Thymus (tissue), 11 donors: ENCODE data around the gene SERPIND1. TPM values are rescaled to one million over a fixed set of nuclear protein-coding genes. Genes with fewer than 3 reads are reported as not detected.

Source experiments
- DNase-seq, 9 donors: peaks; one replicate each; pipeline ENCODE4 v3.0.0-alpha.2; 2013; ENCODE audit warnings: low spot score in 9 of 9, low read depth in 6 of 9, missing footprints in 1 of 9
- H3K27ac ChIP-seq, 2 donors: one replicate each; pipeline ENCODE4 v1.5.1; 2013; ENCODE audit warnings: control low read depth in 1 of 2, low read depth in 1 of 2, low read length in 1 of 2, mild to moderate bottlenecking in 1 of 2, moderate library complexity in 1 of 2
- H3K27me3 ChIP-seq, 2 donors: one replicate each; pipeline ENCODE4 v1.5.1; 2013; ENCODE audit warnings: low read length in 1 of 2; ENCODE audit not compliant: control insufficient read depth in 2 of 2, insufficient read depth in 1 of 2
- H3K36me3 ChIP-seq, 2 donors: one replicate each; pipeline ENCODE4 v1.5.1; 2013; ENCODE audit warnings: low read length in 1 of 2, mild to moderate bottlenecking in 1 of 2, moderate library complexity in 1 of 2; ENCODE audit not compliant: control insufficient read depth in 2 of 2, insufficient read depth in 2 of 2
- H3K4me1 ChIP-seq, 2 donors: one replicate each; pipeline ENCODE4 v1.5.1; 2013; ENCODE audit warnings: low read length in 2 of 2; ENCODE audit not compliant: control insufficient read depth in 2 of 2, insufficient read depth in 2 of 2
- H3K4me3 ChIP-seq, 2 donors: one replicate each; pipeline ENCODE4 v1.5.1; 2013; ENCODE audit warnings: low read length in 2 of 2, control low read depth in 1 of 2, mild to moderate bottlenecking in 1 of 2
- H3K9me3 ChIP-seq, 2 donors: one replicate each; pipeline ENCODE4 v1.5.1; 2013; ENCODE audit warnings: low read length in 1 of 2, mild to moderate bottlenecking in 1 of 2; ENCODE audit not compliant: control insufficient read depth in 2 of 2, insufficient read depth in 1 of 2
- WGBS: extraction: QIAGEN DNeasy Blood & Tissue Kit; methylation state at CpG from one replicate; pipeline ENCODE4 v1.1.7; 2013; 5-methylcytosine and 5-hydroxymethylcytosine counted together
- polyA plus RNA-seq: library from polyadenylated mRNA; stranded (reverse); fragments of 200-250 nt; gene quantifications from one replicate; pipeline ENCODE4 v1.2.3, GENCODE V29; 2013
- total RNA-seq: library from RNA; stranded (reverse); fragments of 120-200 nt; gene quantifications from one replicate; pipeline ENCODE4 v1.2.4, GENCODE V29; 2013
- donor health status: healthy.

SERPIND1 gene
- total and polyA plus RNA-seq, 2 donors = 0.05 to 0.11 TPM

DNA sequence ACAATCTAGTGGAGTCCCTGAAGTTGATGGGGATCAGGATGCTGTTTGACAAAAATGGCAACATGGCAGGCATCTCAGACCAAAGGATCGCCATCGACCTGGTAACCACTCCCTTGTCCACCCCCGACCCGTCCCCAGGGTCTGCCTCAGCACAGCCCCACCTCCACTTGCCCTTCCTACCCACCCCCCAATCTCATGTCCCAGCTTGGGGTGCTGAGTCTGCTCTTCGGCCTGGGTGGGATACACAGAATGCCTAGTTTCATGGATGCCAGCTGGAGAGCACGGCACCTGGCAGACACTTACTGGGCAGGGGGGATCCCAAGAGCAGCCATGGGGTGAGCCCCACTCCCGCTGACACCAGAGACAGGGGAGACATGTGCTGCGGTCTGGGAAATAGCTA is 12.1 kb downstream of the SERPIND1 start:
- no peak for DNase-seq
- WGBS = 94% methylated on average over 8 of the region's 8 CpGs
- Histone ChIP-seq H3K27me3 (no peaks in the 10 kb centered on the region), H3K9me3 (no peaks in the 10 kb centered on the region), H3K27ac (no peak overlapping the region), H3K4me3 (no peak overlapping the region), H3K36me3 (peaks cover 54 to 68% of the 10 kb centered on the region in 2 donors), H3K4me1 (no peaks in the 10 kb centered on the region)

- Histone ChIP-seq H3K27ac (no peak overlapping the region), H3K36me3 (peaks cover 51 to 72% of the 10 kb centered on the region in 2 donors), H3K4me1 (no peaks in the 10 kb centered on the region), H3K27me3 (no peaks in the 10 kb centered on the region), H3K9me3 (no peaks in the 10 kb centered on the region), H3K4me3 (no peak overlapping the region)
- DNase-seq = no peak
- 94% methylated on average over 10 of the region's 10 CpGs for WGBS
Measured at GRCh38 chr22:20786536-20786979, 12.6 kb downstream of the SERPIND1 start.

DNA sequence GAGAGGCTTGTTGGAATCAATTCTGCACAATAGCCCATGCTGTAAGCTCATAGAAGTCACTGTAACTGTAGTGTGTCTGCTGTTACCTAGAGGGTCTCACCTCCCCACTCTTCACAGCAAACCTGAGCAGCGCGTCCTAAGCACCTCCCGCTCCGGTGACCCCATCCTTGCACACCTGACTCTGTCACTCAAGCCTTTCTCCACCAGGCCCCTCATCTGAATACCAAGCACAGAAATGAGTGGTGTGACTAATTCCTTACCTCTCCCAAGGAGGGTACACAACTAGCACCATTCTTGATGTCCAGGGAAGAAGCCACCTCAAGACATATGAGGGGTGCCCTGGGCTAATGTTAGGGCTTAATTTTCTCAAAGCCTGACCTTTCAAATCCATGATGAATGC is 13.3 kb downstream of the SERPIND1 start:
- Histone ChIP-seq H3K36me3 (peaks cover 51 to 72% of the 10 kb centered on the region in 2 donors), H3K27ac (no peak overlapping the region), H3K27me3 (no peaks in the 10 kb centered on the region), H3K9me3 (no peaks in the 10 kb centered on the region), H3K4me1 (no peaks in the 10 kb centered on the region), H3K4me3 (no peak overlapping the region)
- DNase-seq = no peak
- WGBS = 98% methylated on average over 4 of the region's 4 CpGs

- H3K9me3 ChIP-seq = no peaks in the 10 kb centered on the region
- H3K36me3 ChIP-seq = peaks cover 57 to 73% of the 10 kb centered on the region in 2 donors
- no peaks in the 10 kb centered on the region for H3K4me1 ChIP-seq
- H3K4me3 ChIP-seq = no peak overlapping the region
- no peaks in the 10 kb centered on the region for H3K27me3 ChIP-seq
- 97% methylated on average over 4 of the region's 4 CpGs for WGBS
- no peak for DNase-seq
- no peak overlapping the region for H3K27ac ChIP-seq
Measured at GRCh38 chr22:20787746-20788626, 14.1 kb downstream of the SERPIND1 start.

DNA sequence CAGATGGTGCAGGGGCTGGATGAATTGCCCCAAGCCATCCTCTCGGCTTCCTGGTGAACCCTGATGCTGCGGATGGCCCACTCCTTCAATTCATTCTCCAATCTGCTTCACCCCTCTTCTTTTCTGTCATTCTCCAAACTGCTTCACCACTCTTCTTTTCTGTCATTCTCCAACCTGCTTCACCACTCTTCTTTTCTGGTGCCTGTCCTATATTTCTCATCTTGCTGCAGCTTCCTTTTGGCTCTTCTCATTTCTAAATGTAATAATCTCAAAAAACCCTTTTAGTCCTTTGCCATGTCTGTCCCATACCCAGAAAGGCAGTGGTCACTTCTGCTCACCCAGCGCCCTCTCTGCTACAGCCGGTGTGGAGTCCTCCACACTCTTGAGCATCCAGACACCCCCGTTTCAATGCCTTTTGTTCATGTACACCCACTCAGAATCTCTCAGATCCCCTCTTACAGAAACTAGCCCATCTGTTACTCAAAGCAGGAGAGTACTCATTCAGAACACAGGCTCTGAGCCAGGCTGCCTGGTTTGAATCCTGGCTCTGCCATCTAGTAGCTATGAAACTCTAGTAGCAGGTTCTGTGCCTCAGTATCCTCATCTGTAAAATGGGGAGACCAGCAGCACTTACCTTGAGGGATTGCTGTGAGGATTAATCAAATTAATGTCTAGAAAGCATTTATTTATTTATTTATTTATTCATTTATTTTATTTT is 14.9 kb downstream of the SERPIND1 start:
- peaks cover 54 to 70% of the 10 kb centered on the region in 2 donors for H3K36me3 ChIP-seq
- H3K4me3 ChIP-seq = no peak overlapping the region

DNA sequence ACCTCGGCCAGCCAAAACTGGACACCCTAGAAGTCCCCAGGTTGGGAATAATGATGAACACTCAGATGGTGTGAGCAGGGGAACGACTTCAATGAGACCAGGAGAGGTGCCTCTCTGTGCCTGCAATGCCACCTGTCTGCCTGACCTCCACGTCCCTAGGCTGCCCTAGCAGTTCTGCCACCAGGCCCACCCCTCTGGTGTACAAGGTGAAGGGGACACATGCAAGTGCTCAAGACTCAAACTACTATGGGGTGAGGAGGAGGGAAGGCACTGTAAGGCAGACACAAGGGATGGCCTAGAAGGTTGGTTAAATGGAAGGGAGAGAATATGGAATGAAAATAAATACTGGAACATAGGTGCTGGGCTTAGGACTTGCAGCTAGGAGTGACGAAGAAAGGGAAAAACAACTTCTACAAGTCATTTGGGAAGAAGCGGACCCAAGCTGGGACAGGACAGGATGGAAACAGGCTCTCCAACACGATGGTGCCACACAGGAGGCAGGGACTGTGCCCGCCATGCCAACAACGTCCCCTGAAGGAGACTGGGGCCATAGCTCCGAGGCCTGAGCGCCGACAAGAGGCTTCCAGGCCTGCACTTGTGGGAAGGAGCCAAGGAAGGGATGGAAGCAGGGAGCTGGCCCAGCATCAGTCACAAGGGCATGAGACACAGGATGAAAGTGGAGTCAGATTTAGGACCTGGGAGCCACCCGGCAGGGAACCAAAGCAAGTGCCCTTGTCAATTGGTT is 18.5 kb downstream of the SERPIND1 start:
- no peaks in the 10 kb centered on the region for H3K4me1 ChIP-seq
- no peak for DNase-seq
- no peaks in the 10 kb centered on the region for H3K9me3 ChIP-seq
- no peak overlapping the region for H3K27ac ChIP-seq
- no peaks in the 10 kb centered on the region for H3K27me3 ChIP-seq
- H3K4me3 ChIP-seq = no peak overlapping the region
- WGBS = 97% methylated on average over 12 of the region's 12 CpGs
- peaks cover 64 to 84% of the 10 kb centered on the region in 2 donors for H3K36me3 ChIP-seq

More for the DNA sequence above, 14.9 kb downstream of the SERPIND1 start:
- Histone ChIP-seq H3K27ac (no peak overlapping the region), H3K9me3 (no peaks in the 10 kb centered on the region), H3K4me1 (no peaks in the 10 kb centered on the region), H3K27me3 (no peaks in the 10 kb centered on the region)
- no peak for DNase-seq
- WGBS = 98% methylated on average over 5 of the region's 5 CpGs

DNA sequence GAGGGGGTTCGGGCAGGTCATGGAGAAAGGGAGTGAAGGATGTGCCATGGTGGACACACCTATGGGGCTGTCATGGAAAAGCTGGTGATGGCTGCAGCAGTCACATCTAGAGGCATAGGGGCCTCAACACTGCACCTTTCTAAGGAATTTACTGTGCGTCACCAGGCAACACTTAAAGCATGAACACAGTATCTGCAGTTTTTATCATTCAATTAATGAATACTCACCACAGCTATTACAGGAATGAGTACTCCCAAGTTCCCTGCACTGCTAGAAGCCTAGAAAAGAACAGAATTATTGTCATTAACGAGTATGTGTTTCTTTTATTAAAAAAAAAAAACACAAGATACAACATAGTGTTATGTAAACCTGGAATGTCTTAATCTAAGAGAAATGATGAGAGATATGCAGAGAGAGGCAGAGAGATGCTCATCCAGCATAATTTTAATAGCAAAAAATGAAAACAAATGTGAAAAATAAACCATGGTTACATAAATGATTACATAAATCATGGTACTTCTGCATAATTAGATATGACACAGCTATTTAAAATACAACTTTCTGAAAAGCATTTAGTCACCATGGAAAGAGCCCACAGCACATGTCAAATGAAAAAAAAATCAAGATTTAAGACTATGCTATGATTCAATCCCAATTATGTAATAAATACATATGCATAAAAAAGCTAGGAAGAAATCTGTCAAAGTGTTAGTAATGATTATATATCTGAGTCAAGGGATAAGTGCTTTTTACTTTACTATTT is 19.2 kb downstream of the SERPIND1 start:
- no peaks in the 10 kb centered on the region for H3K4me1 ChIP-seq
- no peaks in the 10 kb centered on the region for H3K27me3 ChIP-seq
- no peak for DNase-seq
- WGBS = 96% methylated on average over 3 of the region's 3 CpGs
- no peak overlapping the region for H3K27ac ChIP-seq
- no peak overlapping the region for H3K4me3 ChIP-seq
- peaks cover 64 to 84% of the 10 kb centered on the region in 2 donors for H3K36me3 ChIP-seq
- no peaks in the 10 kb centered on the region for H3K9me3 ChIP-seq

GRCh38 chr22:20793748-20794649 is 20.1 kb downstream of the SERPIND1 start:
- H3K36me3 ChIP-seq = peaks cover 64 to 85% of the 10 kb centered on the region in 2 donors
- WGBS = 90% methylated on average over 13 of the region's 13 CpGs
- no peaks in the 10 kb centered on the region for H3K27me3 ChIP-seq
- no peak for DNase-seq
- no peaks in the 10 kb centered on the region for H3K9me3 ChIP-seq
- H3K4me1 ChIP-seq = no peaks in the 10 kb centered on the region
- H3K4me3 ChIP-seq = no peak overlapping the region
- no peak overlapping the region for H3K27ac ChIP-seq
